ENCODE measurements around the gene RAD54L. TPM values are rescaled to one million over a fixed set of nuclear protein-coding genes. Genes with fewer than 3 reads are reported as not detected.

RAD54L gene
- total RNA-seq, 1 experiment from 2014 or later = 49.0 TPM

DNA sequence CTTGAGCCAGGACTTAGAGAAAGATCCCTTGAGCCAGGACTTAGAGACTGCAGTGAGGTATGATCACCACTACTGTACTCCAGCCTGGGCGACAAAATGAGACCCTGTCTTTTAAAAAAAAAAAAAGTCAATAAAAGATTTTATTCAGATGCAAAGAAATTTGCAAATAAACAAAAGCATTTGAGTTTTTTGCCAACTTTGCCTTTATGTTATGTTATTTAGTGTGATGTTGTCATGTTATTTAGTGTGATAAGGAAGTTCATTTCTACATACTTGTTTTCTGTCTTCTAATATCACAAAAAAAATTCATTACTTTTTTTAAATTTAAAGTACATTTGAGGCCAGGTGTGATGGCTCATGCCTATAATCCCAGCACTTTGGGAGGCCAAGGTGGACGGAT, 9.0 kb downstream of the RAD54L start:
- Histone ChIP-seq H3K4me1 (ENCODE audit: insufficient read depth, low read length, poor library complexity, severe bottlenecking) (no peaks in the 10 kb centered on the region), H3K4me3 (ENCODE audit: low read depth, low read length, poor library complexity, severe bottlenecking) (no peak overlapping the region), H3K27me3 (replicated peaks; ENCODE audit: insufficient read depth, low read depth, low read length, poor library complexity) (no peaks in the 10 kb centered on the region), H3K9me3 (ENCODE audit: low read depth, low read length, poor library complexity, severe bottlenecking) (no peaks in the 10 kb centered on the region), H3K27ac (ENCODE audit: low read depth, low read length, poor library complexity, severe bottlenecking) (no peak overlapping the region), H3K36me3 (ENCODE audit: insufficient read depth, low read length, poor library complexity, severe bottlenecking) (peaks cover 75% of the 10 kb centered on the region)
- BruUV-seq (replicated peaks) = no TSS peak
- no peak for TF ChIP-seq EZH2 (IDR thresholded peaks at IDR 0.05; ENCODE audit: borderline replicate concordance, low read depth, low read length, poor library complexity, severe bottlenecking)
- TF ChIP-seq, protein P1, sequence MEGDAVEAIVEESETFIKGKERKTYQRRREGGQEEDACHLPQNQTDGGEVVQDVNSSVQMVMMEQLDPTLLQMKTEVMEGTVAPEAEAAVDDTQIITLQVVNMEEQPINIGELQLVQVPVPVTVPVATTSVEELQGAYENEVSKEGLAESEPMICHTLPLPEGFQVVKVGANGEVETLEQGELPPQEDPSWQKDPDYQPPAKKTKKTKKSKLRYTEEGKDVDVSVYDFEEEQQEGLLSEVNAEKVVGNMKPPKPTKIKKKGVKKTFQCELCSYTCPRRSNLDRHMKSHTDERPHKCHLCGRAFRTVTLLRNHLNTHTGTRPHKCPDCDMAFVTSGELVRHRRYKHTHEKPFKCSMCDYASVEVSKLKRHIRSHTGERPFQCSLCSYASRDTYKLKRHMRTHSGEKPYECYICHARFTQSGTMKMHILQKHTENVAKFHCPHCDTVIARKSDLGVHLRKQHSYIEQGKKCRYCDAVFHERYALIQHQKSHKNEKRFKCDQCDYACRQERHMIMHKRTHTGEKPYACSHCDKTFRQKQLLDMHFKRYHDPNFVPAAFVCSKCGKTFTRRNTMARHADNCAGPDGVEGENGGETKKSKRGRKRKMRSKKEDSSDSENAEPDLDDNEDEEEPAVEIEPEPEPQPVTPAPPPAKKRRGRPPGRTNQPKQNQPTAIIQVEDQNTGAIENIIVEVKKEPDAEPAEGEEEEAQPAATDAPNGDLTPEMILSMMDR (conservative IDR thresholded peaks at IDR 0.05; ENCODE audit: low read depth, low read length) = no peak
- CTCF ChIA-PET = no interaction called here
- no peak for DNase-seq (ENCODE audit: low spot score)
- POLR2A ChIA-PET (ENCODE audit: low non-redundant PET) = no interaction called here
- intact Hi-C loops (cut with micrococcal nuclease; ENCODE audit: unreplicated experiment) = no loop called here

DNA sequence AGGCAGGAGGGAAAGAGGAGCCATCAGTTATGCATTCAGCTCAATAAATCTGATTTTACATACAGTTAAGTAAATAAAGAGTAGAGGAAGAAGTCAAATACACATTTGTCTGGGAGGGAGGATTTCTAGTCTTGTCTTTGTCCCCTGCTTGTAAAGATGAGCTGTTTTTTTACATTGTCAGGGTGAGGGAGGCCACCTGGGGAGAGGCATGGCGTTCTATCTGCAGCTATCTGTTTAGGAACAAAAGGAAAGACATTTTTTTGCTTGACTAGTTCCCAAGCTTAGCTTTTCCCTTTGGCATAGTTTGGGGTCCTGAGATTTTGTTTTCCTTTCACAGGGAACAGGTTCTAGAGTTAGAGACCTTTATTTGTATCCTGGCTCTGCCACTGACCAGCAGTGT, 14.9 kb downstream of the RAD54L start:
- Histone ChIP-seq H3K4me3 (ENCODE audit: low read depth, low read length, poor library complexity, severe bottlenecking) (no peak overlapping the region), H3K4me1 (ENCODE audit: insufficient read depth, low read length, poor library complexity, severe bottlenecking) (no peaks in the 10 kb centered on the region), H3K36me3 (ENCODE audit: insufficient read depth, low read length, poor library complexity, severe bottlenecking) (peaks cover 94% of the 10 kb centered on the region), H3K9me3 (ENCODE audit: low read depth, low read length, poor library complexity, severe bottlenecking) (no peaks in the 10 kb centered on the region), H3K27ac (ENCODE audit: low read depth, low read length, poor library complexity, severe bottlenecking) (no peak overlapping the region), H3K27me3 (replicated peaks; ENCODE audit: insufficient read depth, low read depth, low read length, poor library complexity) (no peaks in the 10 kb centered on the region)
- intact Hi-C loops (cut with micrococcal nuclease; ENCODE audit: unreplicated experiment) = no loop called here
- no peak for DNase-seq (ENCODE audit: low spot score)
- CTCF ChIA-PET = no interaction called here
- TF ChIP-seq EZH2 (IDR thresholded peaks at IDR 0.05; ENCODE audit: borderline replicate concordance, low read depth, low read length, poor library complexity, severe bottlenecking) = no peak
- TF ChIP-seq, protein P1 (conservative IDR thresholded peaks at IDR 0.05; ENCODE audit: low read depth, low read length) = no peak
- POLR2A ChIA-PET (ENCODE audit: low non-redundant PET) = no interaction called here
- no TSS peak for BruUV-seq (replicated peaks)

DNA sequence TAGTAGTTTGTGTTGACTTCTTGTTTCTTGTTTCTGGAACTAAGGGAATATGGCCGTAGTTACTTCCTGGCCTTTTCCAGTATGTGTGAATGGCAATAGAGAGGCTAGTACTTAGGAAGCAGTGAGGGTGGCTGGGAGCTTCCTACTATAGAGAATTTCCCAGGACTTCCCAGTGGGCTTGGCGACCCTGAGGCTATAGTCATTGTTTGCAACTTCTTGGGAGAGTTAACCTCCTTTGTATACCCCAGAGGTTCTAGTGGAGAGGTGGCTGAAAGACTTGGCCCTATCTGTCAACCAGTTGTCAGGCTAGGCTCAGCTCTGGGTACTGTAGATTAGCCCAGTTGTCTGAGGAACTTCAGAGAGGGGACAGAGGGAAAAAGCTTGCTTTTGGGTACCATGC, 15.6 kb downstream of the RAD54L start:
- no peak for DNase-seq (ENCODE audit: low spot score)
- H3K36me3 ChIP-seq (ENCODE audit: insufficient read depth, low read length, poor library complexity, severe bottlenecking) = peaks cover 95% of the 10 kb centered on the region
- H3K27me3 ChIP-seq (replicated peaks; ENCODE audit: insufficient read depth, low read depth, low read length, poor library complexity) = no peaks in the 10 kb centered on the region
- CTCF ChIA-PET = no interaction called here
- POLR2A ChIA-PET (ENCODE audit: low non-redundant PET) = no interaction called here
- no peak for TF ChIP-seq EZH2 (IDR thresholded peaks at IDR 0.05; ENCODE audit: borderline replicate concordance, low read depth, low read length, poor library complexity, severe bottlenecking)
- TF ChIP-seq, protein P1 (conservative IDR thresholded peaks at IDR 0.05; ENCODE audit: low read depth, low read length) = no peak
- no peak overlapping the region for H3K27ac ChIP-seq (ENCODE audit: low read depth, low read length, poor library complexity, severe bottlenecking)
- no peaks in the 10 kb centered on the region for H3K9me3 ChIP-seq (ENCODE audit: low read depth, low read length, poor library complexity, severe bottlenecking)
- H3K4me1 ChIP-seq (ENCODE audit: insufficient read depth, low read length, poor library complexity, severe bottlenecking) = no peaks in the 10 kb centered on the region
- H3K4me3 ChIP-seq (ENCODE audit: low read depth, low read length, poor library complexity, severe bottlenecking) = no peak overlapping the region
- BruUV-seq (replicated peaks) = no TSS peak
- intact Hi-C loops (cut with micrococcal nuclease; ENCODE audit: unreplicated experiment) = no loop called here

Data from A673 (cell line).